Thyroid gland (tissue), 4 donors: Measurements from ENCODE around the gene CTU1. TPM values are rescaled to one million over a fixed set of nuclear protein-coding genes. Genes with fewer than 3 reads are reported as not detected.

Experiments
- DNase-seq, 2 donors: peaks; one replicate each; pipeline ENCODE4 v3.0.0-alpha.2; 2019
- H3K27ac ChIP-seq, 3 donors: fragments of 200-600 bp; sonication (generic); 1 replicate in 2 of 3; 2 replicates in 1 of 3; pipeline ENCODE4 v1.5.1; 2016 to 2019; ENCODE audit warnings: mild to moderate bottlenecking in 1 of 3, moderate library complexity in 1 of 3
- H3K27me3 ChIP-seq: fragments of 200-600 bp; sonication (generic); one replicate; pipeline ENCODE4 v1.5.1; 2019
- H3K36me3 ChIP-seq, 2 donors: fragments of 200-600 bp; sonication (generic); one replicate each; pipeline ENCODE4 v1.5.1; 2016 to 2019
- H3K4me1 ChIP-seq, 2 donors: fragments of 200-600 bp; sonication (generic); one replicate each; pipeline ENCODE4 v1.5.1; 2017 to 2019
- H3K4me3 ChIP-seq, 3 donors: fragments of 200-600 bp; sonication (generic); replicated peaks in 1 of 3; 1 replicate in 2 of 3; 2 replicates in 1 of 3; pipeline ENCODE4 v1.5.1; 2016; ENCODE audit warnings: mild to moderate bottlenecking in 1 of 3
- H3K9me3 ChIP-seq: fragments of 200-600 bp; sonication (generic); one replicate; pipeline ENCODE4 v1.5.1; 2017
- POLR2A ChIP-seq, 2 donors: fragments of 450-650 bp; IDR thresholded peaks; one replicate each; pipeline ENCODE4 v1.6.1; 2017; ENCODE audit warnings: antibody characterized with exemption in 2 of 2, mild to moderate bottlenecking in 2 of 2, moderate library complexity in 1 of 2
- WGBS, 2 donors: methylation state at CpG; one replicate each; pipeline ENCODE4 v1.1.5; 2017; 5-methylcytosine and 5-hydroxymethylcytosine counted together
- intact Hi-C: fragments of 100-400 bp; cut with DNase I; formaldehyde crosslinking; loops from one replicate; pipeline ENCODE4 v1.15.1; 2023
- total RNA-seq, 4 donors: library from RNA; depleted of rRNA; stranded (reverse); fragments of >200 nt; gene quantifications; one replicate each; pipeline ENCODE4 v1.2.3, GENCODE V29; 2016
- TF ChIP-seq, protein P1 (sequence below), 6 experiments: fragments of 200-600 bp in 3 of 6; fragments of 450-650 bp in 3 of 6; sonication (generic) in 3 of 6; IDR thresholded peaks; one replicate each; pipeline ENCODE4 v1.5.1; 2016 to 2019; ENCODE audit warnings: antibody characterized with exemption in 6 of 6, mild to moderate bottlenecking in 2 of 6, inconsistent platforms in 1 of 6, moderate library complexity in 1 of 6

CTU1 gene
- total RNA-seq, 4 donors from 2014 or later, result 7.5 to 13.6 (median 9.3) TPM

DNA sequence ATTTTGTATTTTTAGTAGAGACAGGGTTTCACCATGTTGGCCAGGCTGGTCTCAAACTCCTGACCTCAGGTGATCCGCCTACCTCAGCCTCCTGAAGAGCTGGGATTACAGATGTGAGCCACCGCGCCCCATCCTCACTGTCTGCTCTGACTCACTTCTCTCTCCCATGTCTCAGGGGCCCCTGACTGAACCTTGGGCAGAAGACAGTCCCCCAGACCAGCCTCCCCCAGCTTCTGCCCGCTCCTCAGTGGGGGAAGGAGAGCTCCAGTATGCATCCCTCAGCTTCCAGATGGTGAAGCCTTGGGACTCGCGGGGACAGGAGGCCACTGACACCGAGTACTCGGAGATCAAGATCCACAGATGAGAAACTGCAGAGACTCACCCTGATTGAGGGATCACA, 21.5 kb upstream of the CTU1 start:
- no peak for DNase-seq
- intact Hi-C loops, result no loop called here
- H3K9me3 ChIP-seq, result no peaks in the 10 kb centered on the region
- no peak overlapping the region for H3K4me3 ChIP-seq
- H3K4me1 ChIP-seq, result peaks cover 0 to 7% of the 10 kb centered on the region in 2 donors
- H3K27ac ChIP-seq, result no peak overlapping the region
- H3K27me3 ChIP-seq, result peaks cover 5% of the 10 kb centered on the region
- TF ChIP-seq POLR2A (IDR thresholded peaks at IDR 0.05), result no peak
- TF ChIP-seq, protein P1, sequence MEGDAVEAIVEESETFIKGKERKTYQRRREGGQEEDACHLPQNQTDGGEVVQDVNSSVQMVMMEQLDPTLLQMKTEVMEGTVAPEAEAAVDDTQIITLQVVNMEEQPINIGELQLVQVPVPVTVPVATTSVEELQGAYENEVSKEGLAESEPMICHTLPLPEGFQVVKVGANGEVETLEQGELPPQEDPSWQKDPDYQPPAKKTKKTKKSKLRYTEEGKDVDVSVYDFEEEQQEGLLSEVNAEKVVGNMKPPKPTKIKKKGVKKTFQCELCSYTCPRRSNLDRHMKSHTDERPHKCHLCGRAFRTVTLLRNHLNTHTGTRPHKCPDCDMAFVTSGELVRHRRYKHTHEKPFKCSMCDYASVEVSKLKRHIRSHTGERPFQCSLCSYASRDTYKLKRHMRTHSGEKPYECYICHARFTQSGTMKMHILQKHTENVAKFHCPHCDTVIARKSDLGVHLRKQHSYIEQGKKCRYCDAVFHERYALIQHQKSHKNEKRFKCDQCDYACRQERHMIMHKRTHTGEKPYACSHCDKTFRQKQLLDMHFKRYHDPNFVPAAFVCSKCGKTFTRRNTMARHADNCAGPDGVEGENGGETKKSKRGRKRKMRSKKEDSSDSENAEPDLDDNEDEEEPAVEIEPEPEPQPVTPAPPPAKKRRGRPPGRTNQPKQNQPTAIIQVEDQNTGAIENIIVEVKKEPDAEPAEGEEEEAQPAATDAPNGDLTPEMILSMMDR (IDR thresholded peaks at IDR 0.05), result no peak
- H3K36me3 ChIP-seq, result no peaks in the 10 kb centered on the region
- 89 to 96% methylated on average over 8 of the region's 8 CpGs for WGBS, 2 donors

DNA sequence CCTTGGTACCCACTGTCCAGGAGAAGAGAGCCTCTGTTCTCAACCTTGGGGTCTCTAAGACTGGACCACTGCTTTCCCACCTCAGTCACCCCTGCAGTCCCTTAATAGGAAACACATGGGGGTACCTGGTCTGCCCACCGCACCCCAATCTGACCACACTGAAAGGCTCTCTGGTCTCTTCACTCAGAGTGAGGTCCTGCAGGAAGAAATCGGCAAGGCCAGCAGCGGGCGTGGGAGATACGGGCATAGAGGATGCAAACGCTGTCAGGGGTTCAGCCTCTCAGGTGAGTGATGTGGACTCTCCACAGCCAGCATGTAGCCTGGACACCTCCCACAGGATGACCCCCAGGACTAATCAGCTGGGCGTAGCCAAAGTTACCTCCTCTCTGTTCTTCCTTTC, 20.0 kb upstream of the CTU1 start:
- Histone ChIP-seq H3K36me3 (no peaks in the 10 kb centered on the region), H3K27ac (no peak overlapping the region), H3K27me3 (peaks cover 5% of the 10 kb centered on the region), H3K9me3 (no peaks in the 10 kb centered on the region), H3K4me3 (no peak overlapping the region), H3K4me1 (peaks cover 0 to 7% of the 10 kb centered on the region in 2 donors)
- 92 to 96% methylated on average over 5 to 7 of the region's 7 CpGs for WGBS, 2 donors
- intact Hi-C loops, result no loop called here
- DNase-seq, result no peak
- TF ChIP-seq POLR2A (IDR thresholded peaks at IDR 0.05), result no peak
- TF ChIP-seq, protein P1 (IDR thresholded peaks at IDR 0.05), result no peak

DNA sequence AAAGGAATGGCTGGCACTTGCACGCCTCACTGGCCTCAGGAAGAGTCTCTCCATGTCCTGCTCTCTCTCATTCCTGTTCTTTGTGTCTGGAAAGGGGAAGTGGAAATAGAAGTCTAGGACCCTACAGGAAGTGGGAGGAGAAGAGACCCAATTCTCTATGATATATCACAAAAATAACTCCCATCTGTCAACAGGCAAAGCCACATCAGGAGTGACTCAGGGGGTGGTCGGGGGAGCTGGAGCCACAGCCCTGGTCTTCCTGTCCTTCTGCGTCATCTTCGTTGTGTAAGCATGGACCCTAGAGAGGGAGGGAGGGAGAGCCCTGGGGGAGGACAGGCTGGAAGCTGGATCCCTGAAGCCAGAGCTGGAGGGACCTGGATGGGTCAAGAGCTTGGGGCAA, 19.5 kb upstream of the CTU1 start:
- H3K4me1 ChIP-seq, result peaks cover 0 to 7% of the 10 kb centered on the region in 2 donors

DNA sequence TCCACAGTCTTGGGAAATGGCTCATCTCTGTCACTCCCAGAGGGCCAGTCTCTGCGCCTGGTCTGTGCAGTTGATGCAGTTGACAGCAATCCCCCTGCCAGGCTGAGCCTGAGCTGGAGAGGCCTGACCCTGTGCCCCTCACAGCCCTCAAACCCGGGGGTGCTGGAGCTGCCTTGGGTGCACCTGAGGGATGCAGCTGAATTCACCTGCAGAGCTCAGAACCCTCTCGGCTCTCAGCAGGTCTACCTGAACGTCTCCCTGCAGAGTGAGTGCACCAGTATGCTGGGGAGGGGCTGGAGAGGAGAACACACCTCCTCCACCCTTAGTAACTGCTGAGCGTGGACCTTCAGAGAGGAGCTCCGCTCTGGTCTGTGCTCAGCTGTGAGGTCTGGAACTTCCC, 18.8 kb upstream of the CTU1 start:
- DNase-seq, result no peak
- intact Hi-C loops, result no loop called here
- peaks cover 0 to 7% of the 10 kb centered on the region in 2 donors for H3K4me1 ChIP-seq
- H3K36me3 ChIP-seq, result no peaks in the 10 kb centered on the region
- H3K4me3 ChIP-seq, result no peak overlapping the region
- H3K9me3 ChIP-seq, result no peaks in the 10 kb centered on the region
- H3K27ac ChIP-seq, result no peak overlapping the region
- WGBS, 2 donors, result 65 to 69% methylated on average over 3 to 6 of the region's 6 CpGs
- no peaks in the 10 kb centered on the region for H3K27me3 ChIP-seq
- TF ChIP-seq POLR2A (IDR thresholded peaks at IDR 0.05), result no peak
- TF ChIP-seq, protein P1 (IDR thresholded peaks at IDR 0.05), result no peak

More for the DNA sequence above, 19.5 kb upstream of the CTU1 start:
- Histone ChIP-seq H3K27ac (no peak overlapping the region), H3K4me3 (no peak overlapping the region), H3K36me3 (no peaks in the 10 kb centered on the region), H3K9me3 (no peaks in the 10 kb centered on the region), H3K27me3 (peaks cover 4% of the 10 kb centered on the region)
- intact Hi-C loops, result no loop called here
- TF ChIP-seq, protein P1 (IDR thresholded peaks at IDR 0.05), result no peak
- no peak for TF ChIP-seq POLR2A (IDR thresholded peaks at IDR 0.05)
- DNase-seq, result no peak
- 79 to 83% methylated on average over 4 of the region's 4 CpGs for WGBS, 2 donors

DNA sequence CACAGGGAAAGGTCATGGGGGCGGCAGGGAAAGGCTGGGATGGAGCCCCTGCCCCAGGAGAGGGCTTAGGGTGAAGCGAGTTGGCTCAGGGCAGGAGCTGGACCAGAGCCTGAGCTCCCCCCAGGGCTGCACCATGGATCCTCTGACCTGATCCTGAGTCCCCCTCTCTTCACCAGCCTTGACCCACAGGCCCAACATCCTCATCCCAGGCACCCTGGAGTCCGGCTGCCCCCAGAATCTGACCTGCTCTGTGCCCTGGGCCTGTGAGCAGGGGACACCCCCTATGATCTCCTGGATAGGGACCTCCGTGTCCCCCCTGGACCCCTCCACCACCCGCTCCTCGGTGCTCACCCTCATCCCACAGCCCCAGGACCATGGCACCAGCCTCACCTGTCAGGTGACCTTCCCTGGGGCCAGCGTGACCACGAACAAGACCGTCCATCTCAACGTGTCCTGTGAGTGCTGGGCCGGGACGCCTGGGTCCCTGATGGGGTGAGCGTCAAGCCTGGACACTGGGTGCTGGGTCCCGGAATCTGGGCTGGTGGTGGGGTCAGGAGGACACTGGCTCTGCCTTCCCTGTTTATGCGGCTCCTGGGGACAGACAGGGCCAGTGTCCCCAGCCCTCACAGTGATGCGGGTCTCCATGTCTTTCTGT, 17.3 kb upstream of the CTU1 start:
- Histone ChIP-seq H3K4me1 (peaks cover 0 to 7% of the 10 kb centered on the region in 2 donors), H3K36me3 (no peaks in the 10 kb centered on the region), H3K27ac (no peak overlapping the region), H3K9me3 (no peaks in the 10 kb centered on the region), H3K4me3 (no peak overlapping the region), H3K27me3 (no peaks in the 10 kb centered on the region)
- no peak for DNase-seq
- TF ChIP-seq, protein P1 (IDR thresholded peaks at IDR 0.05), result no peak
- no peak for TF ChIP-seq POLR2A (IDR thresholded peaks at IDR 0.05)
- WGBS, 2 donors, result 83 to 91% methylated on average over 11 to 16 of the region's 16 CpGs
- intact Hi-C loops, result no loop called here
